NCI-H1417 (cell line): ENCODE results near the gene GFPT2.

Experiments used
- DNase-seq, 3 experiments: peaks; one replicate each; lab custom pipeline; 2025; lab: John Stamatoyannopoulos, UW

GFPT2 gene

GRCh38 chr5:180283026-180283615 lies 70.0 kb downstream of the GFPT2 start:
- DNase-seq = no peak

DNA sequence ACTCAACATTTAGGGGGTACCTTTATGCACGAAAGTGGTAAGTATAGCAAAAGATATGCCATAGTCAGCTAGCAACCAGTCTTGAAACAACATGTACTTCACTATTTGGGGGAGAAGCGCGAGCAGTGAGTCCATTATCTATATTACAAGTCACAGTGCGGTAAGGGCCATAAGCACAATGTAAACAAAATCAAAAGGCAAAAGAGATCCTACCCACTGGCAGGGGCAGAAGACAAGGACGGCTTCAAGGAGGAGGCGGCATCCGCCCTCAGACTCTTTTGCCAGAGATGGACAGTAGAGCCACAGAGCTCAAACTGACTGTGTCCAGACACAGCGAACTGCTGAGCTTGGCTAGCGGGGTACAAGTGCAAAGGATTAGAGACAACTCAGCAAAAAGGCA lies 70.9 kb downstream of the GFPT2 start:
- DNase-seq = no peak

DNA sequence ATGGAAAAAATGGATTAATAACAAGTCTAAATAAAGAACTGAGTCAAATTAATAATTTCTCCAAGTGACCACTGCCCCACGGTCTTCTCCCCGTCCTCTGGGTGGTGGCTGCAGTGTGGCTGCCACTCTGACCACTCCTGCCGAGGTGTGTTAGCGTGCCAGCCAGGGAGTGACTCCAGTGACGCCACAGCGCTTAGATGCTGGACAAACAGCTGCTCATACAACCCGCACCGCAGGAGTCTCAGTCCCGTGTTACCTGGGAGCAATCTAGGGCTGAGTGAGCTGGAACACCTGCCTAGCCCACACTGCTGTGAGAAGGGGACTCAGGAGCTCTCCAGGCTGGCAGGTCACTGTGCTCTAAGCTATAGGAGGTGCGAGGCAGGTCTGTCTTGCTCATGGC lies 71.4 kb downstream of the GFPT2 start:
- peak; percentile 42 to 91 (median 75) for DNase-seq

DNA sequence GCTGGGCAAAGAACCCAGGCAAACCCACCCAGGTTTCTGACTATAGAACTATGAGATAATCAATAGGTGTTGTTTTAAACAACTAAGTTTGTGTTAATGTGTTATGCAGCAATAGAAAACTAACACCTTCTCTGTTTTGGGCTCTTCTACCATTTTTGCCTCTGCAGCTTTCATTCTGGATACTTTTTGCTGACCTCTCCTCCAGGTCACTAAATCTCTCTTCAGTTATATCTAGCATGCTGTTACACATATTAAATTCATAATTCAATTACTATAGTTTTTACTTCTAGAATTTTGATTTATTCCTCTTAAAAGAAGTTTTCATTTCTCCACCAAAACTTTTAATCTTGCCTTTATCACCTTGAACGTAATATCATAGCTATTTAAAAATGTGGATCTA lies 78.4 kb downstream of the GFPT2 start:
- no peak for DNase-seq

DNA sequence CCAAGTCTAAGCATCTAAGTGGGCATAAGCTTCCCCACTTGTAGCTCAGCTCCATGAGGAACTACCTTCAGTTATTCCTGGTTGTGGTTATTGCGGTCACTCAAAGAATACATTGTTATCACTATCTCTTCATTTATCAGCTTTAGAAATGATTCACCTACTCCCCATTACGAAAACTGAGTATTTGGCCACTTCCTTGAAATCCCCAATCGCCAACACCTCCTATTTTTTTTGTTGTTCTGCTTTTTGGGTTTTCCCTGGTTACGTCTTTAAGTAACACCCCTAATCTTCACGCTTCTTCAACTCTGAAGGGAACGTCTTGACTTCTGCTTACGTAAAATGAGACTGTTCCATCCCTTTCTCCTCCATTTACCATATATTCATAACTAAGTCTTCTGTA lies 81.9 kb downstream of the GFPT2 start:
- DNase-seq = no peak

DNA sequence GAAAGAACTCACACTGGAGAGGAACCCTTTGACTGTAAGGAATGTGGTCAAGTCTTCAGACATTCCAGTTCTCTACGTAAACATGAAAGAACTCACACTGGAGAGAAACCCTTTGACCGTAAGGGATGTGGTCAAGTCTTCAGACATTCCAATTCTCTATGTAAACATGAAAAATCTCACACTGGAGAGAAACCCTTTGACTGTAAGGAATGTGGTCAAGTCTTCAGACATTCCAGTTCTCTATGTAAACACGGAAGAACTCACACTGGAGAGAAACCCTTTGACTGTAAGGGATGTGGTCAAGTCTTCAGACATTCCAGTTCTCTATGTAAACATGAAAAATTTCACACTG lies 93.9 kb downstream of the GFPT2 start:
- no peak for DNase-seq

DNA sequence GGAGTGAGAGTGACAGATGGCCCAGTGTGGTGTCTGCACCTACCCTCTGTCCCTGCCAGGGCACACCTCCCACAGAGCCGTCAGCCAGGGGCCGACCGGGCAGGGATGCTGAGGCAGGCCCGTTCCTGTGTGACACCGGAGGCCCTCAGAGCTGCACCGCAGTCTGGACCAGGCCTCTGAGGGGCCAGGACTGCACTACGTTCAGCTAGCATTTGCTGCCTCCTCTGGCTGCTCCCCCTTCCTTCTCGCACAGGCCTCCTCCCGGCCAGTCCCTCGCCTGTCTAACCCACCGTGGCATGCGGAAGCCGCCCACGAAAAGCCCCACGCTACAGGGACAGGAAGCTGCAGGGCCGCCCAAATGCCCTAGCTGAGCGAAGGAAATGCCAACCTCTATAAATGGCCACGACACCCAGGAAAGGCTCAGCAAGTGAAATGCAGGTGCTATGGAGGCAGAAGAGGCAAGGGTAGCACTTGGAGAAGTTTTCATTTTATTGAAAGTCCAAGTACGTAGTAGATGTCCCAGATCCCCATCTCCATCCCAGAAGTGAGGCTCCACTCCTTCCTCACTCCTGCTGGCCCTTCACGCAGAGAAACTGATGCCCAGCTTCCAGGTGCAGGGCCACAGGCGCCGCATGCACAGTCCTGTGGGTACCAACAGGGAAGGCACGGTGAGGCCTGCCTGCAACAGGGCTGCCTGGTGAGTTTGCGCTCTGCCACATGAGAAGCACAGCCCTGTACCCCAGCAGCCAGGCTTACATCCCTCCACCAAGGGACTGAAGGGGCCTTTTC lies 99.9 kb downstream of the GFPT2 start:
- DNase-seq = no peak

DNA sequence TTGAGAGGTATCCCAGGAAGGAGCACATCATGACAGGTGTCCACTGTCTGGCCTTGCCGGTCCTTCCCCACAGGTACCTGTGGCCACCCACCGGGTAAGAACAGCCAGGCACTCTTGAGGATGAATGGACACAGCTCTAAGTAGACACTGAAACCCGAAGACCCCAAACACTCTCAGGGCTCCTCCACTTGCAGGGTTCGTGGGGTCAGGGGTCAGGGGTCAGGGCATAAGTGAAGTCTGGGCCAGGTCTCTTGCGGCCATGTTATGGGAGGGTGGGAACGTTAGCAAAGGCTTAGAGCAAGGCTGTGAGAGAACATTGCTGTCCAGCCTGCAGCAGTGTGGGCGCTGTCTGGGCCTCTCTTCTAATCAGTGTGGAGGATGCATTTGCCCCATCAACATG lies 101.2 kb downstream of the GFPT2 start:
- no peak for DNase-seq

- DNase-seq = no peak
Observed at GRCh38 chr5:180251141-180251540, 102.0 kb downstream of the GFPT2 start.
